ENCODE data around the gene TGM1. TPM values are rescaled to one million over a fixed set of nuclear protein-coding genes. Genes with fewer than 3 reads are reported as not detected.
A peak's percentile ranks its signal among the peaks of the same experiment; 100 is the strongest.

Gene TGM1
- total RNA-seq, 1 experiment from 2014 or later: 2.9 TPM

- Histone ChIP-seq H3K4me1 (ENCODE audit: insufficient read depth, low read length) (no peaks in the 10 kb centered on the region), H2AK5ac (ENCODE audit: insufficient read length, low read length) (no peak overlapping the region), H2BK20ac (ENCODE audit: low read depth, low read length, poor library complexity, severe bottlenecking) (no peak overlapping the region), H3K18ac (ENCODE audit: insufficient read length, low read depth, low read length) (no peak overlapping the region), H3K79me1 (ENCODE audit: insufficient read depth, low read depth, low read length, poor library complexity, severe bottlenecking) (no peaks in the 10 kb centered on the region), H4K20me1 (ENCODE audit: control insufficient read depth, insufficient read depth, insufficient read length) (no peaks in the 10 kb centered on the region), H2BK15ac (ENCODE audit: low read depth, low read length) (no peak overlapping the region), H4K5ac (ENCODE audit: insufficient read length, low read depth, low read length) (no peak overlapping the region), H3K23me2 (ENCODE audit: insufficient read length, low read depth, low read length, poor library complexity, severe bottlenecking) (no peaks in the 10 kb centered on the region), H3K9ac (ENCODE audit: extremely low read depth, insufficient read length, low read length) (no peak overlapping the region), H4K8ac (replicated peaks; ENCODE audit: insufficient read length, low read depth, low read length) (no peak overlapping the region), H2BK12ac (ENCODE audit: insufficient read length, low read depth, low read length) (no peak overlapping the region), H2BK5ac (ENCODE audit: insufficient read length, low read length) (no peak overlapping the region), H3K27me3 (ENCODE audit: insufficient read depth, low read length) (no peaks in the 10 kb centered on the region), H3K79me2 (ENCODE audit: insufficient read depth, low read length) (no peaks in the 10 kb centered on the region), H3K56ac (ENCODE audit: insufficient read length, low read depth, low read length) (no peak overlapping the region), H2BK120ac (ENCODE audit: low read depth, low read length, poor library complexity, severe bottlenecking) (no peak overlapping the region), H3K4ac (ENCODE audit: low read depth, low read length) (no peak overlapping the region), H3K14ac (ENCODE audit: insufficient read depth, low read length) (no peak overlapping the region; the same call in 1 of the 2 replicates), H3K27ac (ENCODE audit: insufficient read length, low read depth, low read length) (no peak overlapping the region), H3K9me3 (ENCODE audit: control insufficient read depth, low read depth, low read length) (no peaks in the 10 kb centered on the region), H4K91ac (ENCODE audit: insufficient read length, low read depth, low read length) (no peak overlapping the region), H3K4me2 (ENCODE audit: insufficient read depth, insufficient read length, low read length) (no peak overlapping the region), H2AFZ (ENCODE audit: low read length) (no peak overlapping the region), H3T11ph (ENCODE audit: low read length) (no peak overlapping the region), H3K23ac (ENCODE audit: insufficient read length, low read depth, low read length) (no peak overlapping the region)
- no peak for TF ChIP-seq CTCF (conservative IDR thresholded peaks at IDR 0.05)
- WGBS (ENCODE audit: extremely low coverage, insufficient read length, low lambda C conversion rate): no CpG with 5 or more reads among the region's 18 CpGs
- no peaks in the 10 kb centered on the region; the same call in 1 of the 2 replicates for H3K27me3 Mint-ChIP-seq (ENCODE audit: low read depth)
- no peaks in the 10 kb centered on the region for H3K36me3 Mint-ChIP-seq (ENCODE audit: insufficient read depth in 1 of 3, low read depth in 3 of 3)
- peak; percentile 24 for DNase-seq
- H3K9me3 Mint-ChIP-seq: no peaks in the 10 kb centered on the region
- H3K27ac Mint-ChIP-seq: peak overlapping the region in 1 of 3 experiments; percentile 27; a peak in 1 of 7 replicates
- no peak overlapping the region for H3K4me3 Mint-ChIP-seq
- no peaks in the 10 kb centered on the region; a peak in 2 of 4 replicates for H3K4me1 Mint-ChIP-seq
These were observed 4.3 kb downstream of the TGM1 start for GRCh38 chr14:24258548-24259265.
